Hepatocyte (in vitro differentiated cells): ENCODE results near the gene CD300LB.
A peak's percentile ranks its signal among the peaks of the same experiment; 100 is the strongest.

Experiments used
- CTCF ChIP-seq: fragments of 200-600 bp; sonication (generic); IDR thresholded peaks from 2 replicates; pipeline ENCODE4 v1.5.1; 2016; ENCODE audit warnings: antibody characterized with exemption, mild to moderate bottlenecking; ENCODE audit not compliant: poor library complexity
- EZH2 ChIP-seq: fragments of 200-600 bp; sonication (generic); IDR thresholded peaks from 2 replicates; pipeline ENCODE4 v1.6.1; 2016; ENCODE audit warnings: antibody characterized with exemption, mild to moderate bottlenecking, borderline replicate concordance
- EZH2phosphoT487 ChIP-seq: fragments of 200-600 bp; sonication (generic); IDR thresholded peaks from one replicate; pipeline ENCODE4 v1.6.1; 2018; ENCODE audit warnings: antibody characterized with exemption, mild to moderate bottlenecking, low read depth, moderate library complexity; ENCODE audit not compliant: unreplicated experiment, severe bottlenecking

- TF ChIP-seq CTCF (peak; percentile 83), EZH2 (no peak), EZH2phosphoT487 (no peak)
These were observed 37.9 kb downstream of the CD300LB start for GRCh38 chr17:74493331-74493833.
